Lower leg skin (tissue), 4 donors: Measurements from ENCODE around the gene CLSTN2. TPM values are rescaled to one million over a fixed set of nuclear protein-coding genes. Genes with fewer than 3 reads are reported as not detected.

Source experiments
- DNase-seq, 2 donors: peaks; one replicate each; pipeline ENCODE4 v3.0.0-alpha.2; 2019; ENCODE audit warnings: low spot score in 2 of 2
- H3K4me3 ChIP-seq: fragments of 200-600 bp; sonication (generic); 2 replicates; pipeline ENCODE4 v1.5.1; 2017; ENCODE audit warnings: mild to moderate bottlenecking, low read depth; ENCODE audit not compliant: poor library complexity, severe bottlenecking
- CTCF ChIP-seq, 3 donors: fragments of 450-650 bp; IDR thresholded peaks; one replicate each; pipeline ENCODE4 v1.5.1; 2016; ENCODE audit warnings: antibody characterized with exemption in 3 of 3, mild to moderate bottlenecking in 3 of 3, moderate library complexity in 2 of 3
- POLR2A ChIP-seq, 2 donors: fragments of 450-650 bp; IDR thresholded peaks; one replicate each; pipeline ENCODE4 v1.6.1; 2016 to 2017; ENCODE audit warnings: antibody characterized with exemption in 2 of 2, mild to moderate bottlenecking in 1 of 2, moderate library complexity in 1 of 2
- WGBS, 2 donors: methylation state at CpG; one replicate each; pipeline ENCODE4 v1.1.5; 2018; 5-methylcytosine and 5-hydroxymethylcytosine counted together
- intact Hi-C: fragments of 100-400 bp; cut with DNase I; formaldehyde crosslinking; loops from one replicate; pipeline ENCODE4 v1.15.0; 2023; ENCODE audit warnings: low total_unique reads
- total RNA-seq, 4 donors: library from RNA; depleted of rRNA; stranded (reverse); fragments of >200 nt; gene quantifications; one replicate each; pipeline ENCODE4 v1.1.0, GENCODE V29; 2016

The CLSTN2 gene
- total RNA-seq, 4 donors from 2014 or later, result 3.1 to 7.9 (median 4.7) TPM

GRCh38 chr3:139979991-139980390 lies 45.0 kb downstream of the CLSTN2 start:
- WGBS, 2 donors, result 89 to 90% methylated on average over 1 of the region's 1 CpG
- no peak overlapping the region for H3K4me3 ChIP-seq
- intact Hi-C loops, result no loop called here
- TF ChIP-seq POLR2A (IDR thresholded peaks at IDR 0.05), result no peak
- TF ChIP-seq CTCF (IDR thresholded peaks at IDR 0.05), result no peak
- DNase-seq, result no peak

- no peak for TF ChIP-seq POLR2A (IDR thresholded peaks at IDR 0.05)
- no peak for TF ChIP-seq CTCF (IDR thresholded peaks at IDR 0.05)
- no peak overlapping the region for H3K4me3 ChIP-seq
- intact Hi-C loops, result no loop called here
- DNase-seq, result no peak
- 74 to 88% methylated on average over 1 of the region's 1 CpG for WGBS, 2 donors
Observed at GRCh38 chr3:139982404-139982803, 47.4 kb downstream of the CLSTN2 start.

- intact Hi-C loops, result no loop called here
- TF ChIP-seq POLR2A (IDR thresholded peaks at IDR 0.05) (no peak), CTCF (IDR thresholded peaks at IDR 0.05) (no peak)
- 74 to 80% methylated on average over 3 of the region's 3 CpGs for WGBS, 2 donors
- DNase-seq, result no peak
- no peak overlapping the region for H3K4me3 ChIP-seq
Observed at GRCh38 chr3:139985576-139985975, 50.6 kb downstream of the CLSTN2 start.

- intact Hi-C loops, result no loop called here
- TF ChIP-seq POLR2A (IDR thresholded peaks at IDR 0.05), result no peak
- no peak for TF ChIP-seq CTCF (IDR thresholded peaks at IDR 0.05)
- no peak for DNase-seq
- no peak overlapping the region for H3K4me3 ChIP-seq
- 83 to 89% methylated on average over 3 of the region's 3 CpGs for WGBS, 2 donors
Observed at GRCh38 chr3:139987908-139988307, 52.9 kb downstream of the CLSTN2 start.

GRCh38 chr3:139988472-139989156 lies 53.6 kb downstream of the CLSTN2 start:
- 83 to 85% methylated on average over 3 of the region's 3 CpGs for WGBS, 2 donors
- TF ChIP-seq POLR2A (IDR thresholded peaks at IDR 0.05), result no peak
- TF ChIP-seq CTCF (IDR thresholded peaks at IDR 0.05), result no peak
- DNase-seq, result no peak
- no peak overlapping the region for H3K4me3 ChIP-seq
- intact Hi-C loops, result no loop called here

- no peak for DNase-seq
- TF ChIP-seq CTCF (IDR thresholded peaks at IDR 0.05) (no peak), POLR2A (IDR thresholded peaks at IDR 0.05) (no peak)
- no peak overlapping the region for H3K4me3 ChIP-seq
- 28 to 34% methylated on average over 3 of the region's 3 CpGs for WGBS, 2 donors
- intact Hi-C loops, result no loop called here
Observed at GRCh38 chr3:139994891-139995290, 59.9 kb downstream of the CLSTN2 start.
